HepG2 (cell line): ENCODE results near the gene INO80B. TPM values are rescaled to one million over a fixed set of nuclear protein-coding genes. Genes with fewer than 3 reads are reported as not detected.

Experiments
- ELF1 ChIP-seq: sonication (generic); formaldehyde crosslinking; IDR thresholded peaks from 2 replicates; pipeline ENCODE4 v1.4.0; 2020; ENCODE audit warnings: missing genetic modification reagents
- FOXA3 ChIP-seq: IDR thresholded peaks from 2 replicates; pipeline ENCODE4 v1.6.1; 2016; ENCODE audit warnings: missing genetic modification reagents, missing compliant biosample characterization
- GMEB2 ChIP-seq: IDR thresholded peaks from 2 replicates; pipeline ENCODE4 v1.6.1; 2016; ENCODE audit warnings: missing biosample characterization, missing genetic modification reagents, low read depth
- IRF1 ChIP-seq: sonication (generic); formaldehyde crosslinking; IDR thresholded peaks from 2 replicates; pipeline ENCODE4 v1.4.0; 2020; ENCODE audit warnings: low read depth, mild to moderate bottlenecking, missing genetic modification reagents
- NBN ChIP-seq: fragments of 450-650 bp; conservative IDR thresholded peaks from 2 replicates; pipeline ENCODE4 v1.6.1; 2017
- NFRKB ChIP-seq: fragments of 450-650 bp; IDR thresholded peaks from 2 replicates; pipeline ENCODE4 v1.6.1; 2017
- NR3C1 ChIP-seq: sonication (generic); formaldehyde crosslinking; IDR thresholded peaks from 2 replicates; pipeline ENCODE4 v1.4.0; 2020; ENCODE audit warnings: missing genetic modification reagents
- PLRG1 ChIP-seq: fragments of 450-650 bp; conservative IDR thresholded peaks from 2 replicates; pipeline ENCODE4 v1.6.1; 2016
- POLR2AphosphoS5 ChIP-seq: IDR thresholded peaks from 2 replicates; pipeline ENCODE4 v1.6.1; 2012; ENCODE audit warnings: low read depth, low read length
- RAD51 ChIP-seq: fragments of 450-650 bp; IDR thresholded peaks from 2 replicates; pipeline ENCODE4 v1.6.1; 2016; ENCODE audit warnings: borderline replicate concordance
- RARG ChIP-seq: sonication (generic); formaldehyde crosslinking; IDR thresholded peaks from 2 replicates; pipeline ENCODE4 v1.4.0; 2020; ENCODE audit warnings: low read depth, mild to moderate bottlenecking, missing genetic modification reagents
- SALL2 ChIP-seq: sonication (generic); formaldehyde crosslinking; IDR thresholded peaks from 2 replicates; pipeline ENCODE4 v1.8.1; 2023; ENCODE audit warnings: mild to moderate bottlenecking, missing genetic modification reagents, inconsistent platforms
- SMARCC2 ChIP-seq: fragments of 450-650 bp; IDR thresholded peaks from 2 replicates; pipeline ENCODE4 v1.6.1; 2017; ENCODE audit warnings: antibody characterized with exemption, mild to moderate bottlenecking
- SPEN ChIP-seq: sonication (generic); formaldehyde crosslinking; IDR thresholded peaks from 2 replicates; pipeline ENCODE4 v1.5.1; 2020; ENCODE audit warnings: low read depth, mild to moderate bottlenecking, missing genetic modification reagents
- ZBTB4 ChIP-seq: sonication (generic); formaldehyde crosslinking; IDR thresholded peaks from 2 replicates; pipeline ENCODE4 v1.4.0; 2020; ENCODE audit warnings: missing genetic modification reagents, mild to moderate bottlenecking, borderline replicate concordance
- ZFP41 ChIP-seq: sonication (generic); formaldehyde crosslinking; IDR thresholded peaks from 2 replicates; pipeline ENCODE4 v1.4.0; 2020; ENCODE audit warnings: mild to moderate bottlenecking, missing genetic modification reagents, borderline replicate concordance
- ZMYM4 ChIP-seq: sonication (generic); formaldehyde crosslinking; IDR thresholded peaks from 2 replicates; pipeline ENCODE4 v1.8.1; 2023; ENCODE audit warnings: mild to moderate bottlenecking, missing genetic modification reagents
- ZNF280D ChIP-seq: sonication (generic); formaldehyde crosslinking; IDR thresholded peaks from 2 replicates; pipeline ENCODE4 v1.5.1; 2020; ENCODE audit warnings: mild to moderate bottlenecking, missing genetic modification reagents
- ZXDC ChIP-seq: sonication (generic); formaldehyde crosslinking; IDR thresholded peaks from 2 replicates; pipeline ENCODE4 v1.5.0; 2020; ENCODE audit warnings: mild to moderate bottlenecking, missing genetic modification reagents
- polyA plus RNA-seq, 8 experiments: library from polyadenylated mRNA; depleted of rRNA in 3 of 8; stranded (reverse) in 7 of 8; unstranded in 1 of 8; fragments of >200 nt; fragmentation: Illumina TruSeq in 4 of 8; extraction: Trizol in 4 of 8; gene quantifications; 2 replicates each; pipeline versions ENCODE4 v1.2.1 to v1.2.3, GENCODE V29; 2011 to 2016; ENCODE audit warnings: low read depth in 4 of 8, missing spikeins in 1 of 8, mixed read lengths in 1 of 8; ENCODE audit not compliant: insufficient read depth in 1 of 8
- total RNA-seq, 5 experiments: library from RNA; depleted of rRNA; stranded (reverse); fragments of >200 nt; fragmentation: Illumina TruSeq; extraction: Trizol; gene quantifications; 2 replicates each; pipeline ENCODE4 v1.2.3, GENCODE V29; 2016; ENCODE audit warnings: low read depth in 1 of 5

The INO80B gene
- total and polyA plus RNA-seq, 2 of the 13 experiments (the other 11 are each of a cell fraction or from before 2014, with no cell fraction given), result 6.2 to 14.5 TPM

GRCh38 chr2:74447230-74447999 lies 7.5 kb upstream of the INO80B start (continued):
- no peak for TF ChIP-seq ZBTB4 (CRISPR knock-in tag)
- peak; percentile 21; the same call in 1 of the 2 replicates for TF ChIP-seq SPEN (CRISPR knock-in tag)
- no peak for TF ChIP-seq RAD51
- no peak for TF ChIP-seq NBN
- TF ChIP-seq RARG (CRISPR knock-in tag), result no peak
- TF ChIP-seq ELF1, result peak; percentile 17; the same call in 1 of the 2 replicates
- TF ChIP-seq ZFP41 (CRISPR knock-in tag), result no peak
- TF ChIP-seq SMARCC2, result no peak
- peak; percentile 37; the same call in 1 of the 2 replicates for TF ChIP-seq FOXA3 (CRISPR knock-in tag)
- no peak for TF ChIP-seq POLR2AphosphoS5
- no peak for TF ChIP-seq IRF1 (CRISPR knock-in tag)
- no peak for TF ChIP-seq GMEB2 (CRISPR knock-in tag)
- TF ChIP-seq PLRG1, result no peak
- TF ChIP-seq NFRKB, result no peak
- TF ChIP-seq ZXDC (CRISPR knock-in tag), result no peak
- no peak for TF ChIP-seq NR3C1 (CRISPR knock-in tag)
- TF ChIP-seq ZNF280D, result peak; percentile 37; the same call in 1 of the 2 replicates
- TF ChIP-seq ZMYM4, result peak; percentile 50; the same call in 1 of the 2 replicates
- TF ChIP-seq SALL2 (CRISPR knock-in tag), result no peak
